ENCODE results near the gene MUL1. TPM values are rescaled to one million over a fixed set of nuclear protein-coding genes. Genes with fewer than 3 reads are reported as not detected.

Gene MUL1
- total RNA-seq, 3 donors from 2014 or later = 31.5 to 44.9 (median 44.7) TPM

DNA sequence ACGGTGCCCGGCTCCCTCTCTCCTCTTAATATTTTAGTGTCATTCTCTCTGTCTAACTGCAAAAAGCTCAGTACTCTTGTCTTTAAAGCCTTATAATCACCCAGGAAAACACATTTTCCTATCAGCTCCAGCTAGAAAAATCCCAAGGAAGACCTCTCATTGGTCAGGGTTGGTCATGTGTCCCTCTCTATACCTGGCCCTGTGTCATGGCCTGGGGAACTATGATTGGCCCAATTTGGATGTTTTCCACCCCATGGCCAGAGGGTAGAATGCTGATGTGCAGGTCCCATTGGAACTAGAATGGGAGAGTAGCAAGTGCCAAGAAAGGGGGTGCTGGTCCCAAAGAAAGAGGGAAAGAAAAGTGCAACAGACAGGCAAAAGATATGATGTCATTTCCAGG is 49.2 kb downstream of the MUL1 start:
- H3K4me3 ChIP-seq = no peak overlapping the region
- ATAC-seq (no peak), DNase-seq (no peak)
- intact Hi-C loops (cut with DNase I, micrococcal nuclease) = no loop called here
- H3K36me3 ChIP-seq (ENCODE audit: low read depth) = no peaks in the 10 kb centered on the region
- TF ChIP-seq, protein P1, sequence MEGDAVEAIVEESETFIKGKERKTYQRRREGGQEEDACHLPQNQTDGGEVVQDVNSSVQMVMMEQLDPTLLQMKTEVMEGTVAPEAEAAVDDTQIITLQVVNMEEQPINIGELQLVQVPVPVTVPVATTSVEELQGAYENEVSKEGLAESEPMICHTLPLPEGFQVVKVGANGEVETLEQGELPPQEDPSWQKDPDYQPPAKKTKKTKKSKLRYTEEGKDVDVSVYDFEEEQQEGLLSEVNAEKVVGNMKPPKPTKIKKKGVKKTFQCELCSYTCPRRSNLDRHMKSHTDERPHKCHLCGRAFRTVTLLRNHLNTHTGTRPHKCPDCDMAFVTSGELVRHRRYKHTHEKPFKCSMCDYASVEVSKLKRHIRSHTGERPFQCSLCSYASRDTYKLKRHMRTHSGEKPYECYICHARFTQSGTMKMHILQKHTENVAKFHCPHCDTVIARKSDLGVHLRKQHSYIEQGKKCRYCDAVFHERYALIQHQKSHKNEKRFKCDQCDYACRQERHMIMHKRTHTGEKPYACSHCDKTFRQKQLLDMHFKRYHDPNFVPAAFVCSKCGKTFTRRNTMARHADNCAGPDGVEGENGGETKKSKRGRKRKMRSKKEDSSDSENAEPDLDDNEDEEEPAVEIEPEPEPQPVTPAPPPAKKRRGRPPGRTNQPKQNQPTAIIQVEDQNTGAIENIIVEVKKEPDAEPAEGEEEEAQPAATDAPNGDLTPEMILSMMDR (IDR thresholded peaks at IDR 0.05) = no peak
- no peaks in the 10 kb centered on the region for H3K9me3 ChIP-seq
- H3K4me1 ChIP-seq (ENCODE audit: low read depth) = no peaks in the 10 kb centered on the region

DNA sequence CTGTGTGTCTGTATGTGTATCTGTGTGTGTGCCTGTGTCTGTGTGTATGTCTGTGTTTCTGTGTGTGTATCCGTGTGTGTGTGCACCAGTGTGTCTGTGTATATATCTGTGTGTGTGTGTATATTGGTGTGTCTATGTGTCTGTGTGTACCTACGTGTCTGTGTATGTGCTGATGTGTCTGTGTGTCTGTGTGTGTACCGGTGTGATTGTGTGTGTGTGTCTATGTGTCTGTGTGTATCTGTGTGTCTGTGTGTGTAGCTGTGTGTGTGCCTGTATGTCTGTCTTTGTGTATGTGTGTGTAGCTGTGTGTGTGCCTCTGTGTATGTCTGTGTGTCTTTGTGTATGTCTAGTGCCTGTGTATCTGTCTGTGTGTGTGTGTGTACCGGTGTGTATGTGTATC is 53.9 kb downstream of the MUL1 start:
- intact Hi-C loops (cut with DNase I, micrococcal nuclease) = no loop called here
- Histone ChIP-seq H3K4me3 (no peak overlapping the region), H3K4me1 (ENCODE audit: low read depth) (no peaks in the 10 kb centered on the region), H3K36me3 (ENCODE audit: low read depth) (no peaks in the 10 kb centered on the region), H3K9me3 (no peaks in the 10 kb centered on the region)
- no peak for ATAC-seq
- DNase-seq = no peak
- TF ChIP-seq, protein P1 (IDR thresholded peaks at IDR 0.05) = no peak

DNA sequence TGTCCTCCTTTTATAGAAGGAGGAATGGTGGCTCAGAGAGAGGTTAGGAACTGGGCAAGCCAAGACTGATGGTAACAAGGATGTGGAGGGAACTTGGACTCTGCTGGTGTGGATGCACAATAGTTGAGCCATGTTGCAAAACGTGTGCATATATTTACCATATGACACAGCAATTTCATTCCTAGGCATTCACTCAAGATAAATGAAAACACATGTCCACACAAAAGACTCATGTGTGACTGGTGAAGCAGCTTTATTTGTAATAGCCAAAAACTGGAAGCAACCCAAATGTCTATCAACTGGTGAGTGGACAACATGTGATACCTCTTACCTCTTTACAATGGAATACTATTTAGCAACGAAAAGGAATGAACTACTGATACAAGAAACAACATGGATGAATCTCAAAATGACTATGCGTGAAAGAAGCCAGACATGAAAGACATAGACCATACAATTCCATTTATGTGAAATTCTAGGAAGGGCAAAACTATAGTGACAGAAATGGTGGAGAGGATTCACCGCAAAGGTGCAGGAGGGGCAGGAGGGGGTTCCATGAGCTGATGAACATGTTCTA is 58.1 kb downstream of the MUL1 start:
- no peaks in the 10 kb centered on the region for H3K4me1 ChIP-seq (ENCODE audit: low read depth)
- TF ChIP-seq, protein P1 (IDR thresholded peaks at IDR 0.05) = no peak
- intact Hi-C loops (cut with DNase I, micrococcal nuclease) = no loop called here
- no peaks in the 10 kb centered on the region for H3K9me3 ChIP-seq
- ATAC-seq = no peak
- H3K4me3 ChIP-seq = no peak overlapping the region
- H3K36me3 ChIP-seq (ENCODE audit: low read depth) = no peaks in the 10 kb centered on the region
- no peak for DNase-seq

Other genes starting within 250 kb of the MUL1 start
- gene VWA5B1, start 217.3 kb downstream of the MUL1 start, total RNA-seq = 1 to 10 TPM in 1 of 3 donors, under 1 TPM in 2; 0.16 to 2.1 (median 0.80) TPM
- gene CAMK2N1, start 21.9 kb downstream of the MUL1 start, total RNA-seq = 100 to 1,000 TPM; 162 to 274 (median 163) TPM
- under 1 TPM; 0.14 to 0.92 (median 0.43) TPM for gene FAM43B, start 44.4 kb upstream of the MUL1 start, total RNA-seq
- gene CDA, start 80.9 kb upstream of the MUL1 start, total RNA-seq = 10 to 100 TPM; 33.9 to 63.8 (median 60.9) TPM
- 100 to 1,000 TPM in 2 of 3 donors, 10 to 100 TPM in 1; 75.4 to 141 (median 111) TPM for gene PINK1, start 125.3 kb upstream of the MUL1 start, total RNA-seq
- gene DDOST, start 153.2 kb upstream of the MUL1 start, total RNA-seq = 100 to 1,000 TPM; 103 to 263 (median 159) TPM
- under 1 TPM; 0.20 to 0.63 (median 0.53) TPM for gene KIF17, start 209.9 kb upstream of the MUL1 start, total RNA-seq
- under 1 TPM in 2 of 3 donors, not detected in 1; 0.07 to 0.09 TPM for gene SH2D5, start 224.6 kb upstream of the MUL1 start, total RNA-seq